HG02610 (cell line): ENCODE results near the gene MAU2.
"Not testable (repeated sequence)": the region's sequence is repeated elsewhere in the genome, so short reads cannot be mapped to it uniquely, and the experiment has no call there.

Experiments
- ATAC-seq: cut with Tn5 transposase; IDR thresholded peaks from one replicate; pipeline ENCODE4 v1.9.1; 2021; ENCODE audit warnings: mild to moderate bottlenecking, moderate library complexity; ENCODE audit not compliant: unreplicated experiment

Gene MAU2

GRCh38 chr19:19381007-19381926, 60.6 kb downstream of the MAU2 start:
- ATAC-seq: no peak

- ATAC-seq: no peak
Measured at GRCh38 chr19:19382118-19382517, 61.5 kb downstream of the MAU2 start.

GRCh38 chr19:19384486-19384885, 63.9 kb downstream of the MAU2 start:
- ATAC-seq: no peak

GRCh38 chr19:19385131-19385895, 64.7 kb downstream of the MAU2 start:
- peak; percentile 95 for ATAC-seq

GRCh38 chr19:19385896-19386869, 65.6 kb downstream of the MAU2 start:
- peak; percentile 16 for ATAC-seq

GRCh38 chr19:19387108-19387507, 66.5 kb downstream of the MAU2 start:
- no peak for ATAC-seq

DNA sequence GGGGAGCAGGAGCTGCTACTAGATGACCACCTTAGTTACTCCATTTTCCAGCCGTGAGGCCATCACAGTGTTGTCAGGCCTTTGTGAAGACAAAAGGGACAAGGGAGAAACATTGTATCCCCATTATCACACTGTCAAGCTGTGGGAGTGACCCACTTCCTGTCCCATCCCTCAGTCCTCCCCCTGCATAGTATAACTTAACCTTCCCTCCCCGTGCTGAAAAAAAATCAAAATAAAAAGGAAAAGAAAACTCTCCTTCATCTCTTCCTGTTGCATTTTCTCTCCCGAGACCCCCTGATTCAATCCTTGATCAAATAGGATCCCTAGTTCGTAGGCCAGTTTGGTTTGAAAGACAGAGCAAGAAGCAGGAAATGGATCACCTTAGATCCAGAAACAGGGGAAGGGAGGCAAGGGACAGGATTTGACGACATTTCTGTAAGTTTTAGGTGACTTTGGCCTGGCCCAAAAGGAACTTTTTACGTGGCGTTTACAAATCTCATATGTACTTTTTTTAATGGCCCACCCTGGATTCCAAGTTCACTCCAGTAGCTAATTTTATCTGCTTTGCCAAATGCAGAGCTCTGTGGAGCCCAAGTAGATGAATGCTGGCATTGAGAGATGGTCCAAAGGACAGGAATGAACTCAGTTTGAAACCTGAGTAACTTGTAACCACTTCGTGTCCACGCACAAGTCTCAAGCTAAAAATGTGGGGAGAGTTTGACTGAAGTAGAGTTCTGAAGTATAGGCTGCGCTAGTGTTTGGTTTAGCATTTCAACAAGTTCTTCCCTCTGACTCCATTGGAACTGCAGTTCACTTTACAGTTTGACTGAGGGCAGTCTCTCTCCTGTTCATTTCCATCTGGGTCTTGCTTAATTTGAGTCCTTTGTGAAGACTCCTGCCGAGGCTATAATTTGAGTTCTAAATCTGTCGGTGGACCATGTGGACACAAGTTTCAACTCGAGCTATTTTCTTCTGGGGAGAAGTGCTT, 68.2 kb downstream of the MAU2 start:
- ATAC-seq: no peak

DNA sequence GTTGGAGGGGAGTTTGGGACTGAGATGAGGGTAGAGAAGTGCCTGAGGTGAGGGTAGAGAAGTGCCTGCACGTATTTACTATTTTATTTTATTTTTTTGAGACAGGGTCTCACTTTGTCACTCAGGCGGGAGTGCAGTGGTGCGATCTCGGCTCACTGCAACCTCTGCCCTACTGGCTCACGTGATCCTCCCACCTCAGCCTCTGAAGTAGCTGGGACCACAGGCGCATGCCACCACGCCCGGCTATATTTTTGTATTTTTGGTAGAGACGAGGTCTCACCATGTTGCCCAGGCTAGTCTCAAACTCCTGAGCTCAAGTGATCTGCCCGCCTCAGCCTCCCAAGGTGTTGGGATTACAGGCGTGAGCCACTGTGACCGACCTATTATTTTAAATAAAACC, 69.1 kb downstream of the MAU2 start:
- not testable (repeated sequence) for ATAC-seq

GRCh38 chr19:19394333-19394732, 73.7 kb downstream of the MAU2 start:
- not testable (repeated sequence) for ATAC-seq

GRCh38 chr19:19399733-19400433, 79.3 kb downstream of the MAU2 start:
- no peak for ATAC-seq

DNA sequence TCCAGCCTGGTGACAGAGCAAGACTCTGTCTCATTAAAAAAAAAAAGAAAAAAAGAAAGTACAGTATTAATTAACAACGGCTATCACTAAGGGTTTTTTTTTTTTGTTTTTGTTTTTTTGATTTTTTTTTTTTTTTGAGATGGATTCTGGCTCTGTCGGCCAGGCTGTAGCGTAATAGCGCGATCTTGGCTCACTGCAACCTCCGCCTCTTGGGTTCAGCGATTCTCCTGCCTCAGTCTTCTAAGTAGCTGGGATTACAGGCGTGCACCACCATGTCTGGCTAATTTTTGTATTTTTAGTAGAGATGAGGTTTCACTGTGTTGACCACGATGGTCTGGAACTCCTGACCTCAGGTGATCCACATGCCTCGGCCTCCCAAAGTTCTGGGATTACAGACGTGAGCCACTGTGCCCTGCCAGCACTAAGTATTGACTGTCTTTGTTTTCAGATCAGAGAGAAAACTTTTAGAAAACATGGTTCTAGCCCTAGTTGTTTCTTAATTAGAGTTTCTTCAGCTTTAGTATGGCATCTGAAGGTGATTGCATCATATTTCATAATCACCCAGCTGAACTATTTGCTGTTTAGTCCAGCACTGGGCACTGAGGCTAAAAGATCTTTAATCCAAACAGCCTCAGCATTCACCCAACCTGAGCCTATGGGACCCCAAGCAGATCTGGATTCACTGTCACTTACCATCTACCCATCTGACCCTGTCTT, 82.2 kb downstream of the MAU2 start:
- no peak for ATAC-seq

DNA sequence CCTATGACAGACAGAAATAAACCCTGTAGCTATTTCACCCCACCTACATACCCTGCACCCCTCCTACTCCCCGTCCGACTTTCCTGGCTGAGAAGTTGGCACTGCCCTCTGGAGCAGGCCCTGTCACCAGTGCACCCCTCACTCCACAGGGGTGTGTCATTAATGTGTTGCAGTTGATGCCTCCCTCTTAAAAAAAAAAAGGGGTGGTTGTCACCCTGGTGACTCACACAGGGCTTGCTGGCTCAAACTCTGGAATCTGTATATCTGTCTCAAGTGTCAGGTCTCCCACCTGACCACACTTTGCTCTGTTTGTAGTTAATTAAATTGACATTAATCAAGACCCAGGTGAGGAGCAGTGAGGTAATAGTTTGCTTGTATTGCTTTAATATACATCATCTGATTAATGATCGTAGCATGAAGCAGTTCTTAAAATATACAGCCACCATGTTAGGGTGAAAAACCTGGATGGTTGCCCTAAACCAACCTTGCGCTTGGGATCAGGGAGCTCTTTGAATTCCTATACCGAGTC, 82.8 kb downstream of the MAU2 start:
- ATAC-seq: no peak

- peak; percentile 77 for ATAC-seq
Measured at GRCh38 chr19:19404879-19405860, 84.5 kb downstream of the MAU2 start, which contains the start of gene GATAD2A. TSS of gene GATAD2A (plus strand) at chr19:19405675. CDS start at chr19:19465346, 59,671 bp downstream.

- peak; percentile 16 for ATAC-seq
Measured at GRCh38 chr19:19405971-19406877, 85.6 kb downstream of the MAU2 start.

DNA sequence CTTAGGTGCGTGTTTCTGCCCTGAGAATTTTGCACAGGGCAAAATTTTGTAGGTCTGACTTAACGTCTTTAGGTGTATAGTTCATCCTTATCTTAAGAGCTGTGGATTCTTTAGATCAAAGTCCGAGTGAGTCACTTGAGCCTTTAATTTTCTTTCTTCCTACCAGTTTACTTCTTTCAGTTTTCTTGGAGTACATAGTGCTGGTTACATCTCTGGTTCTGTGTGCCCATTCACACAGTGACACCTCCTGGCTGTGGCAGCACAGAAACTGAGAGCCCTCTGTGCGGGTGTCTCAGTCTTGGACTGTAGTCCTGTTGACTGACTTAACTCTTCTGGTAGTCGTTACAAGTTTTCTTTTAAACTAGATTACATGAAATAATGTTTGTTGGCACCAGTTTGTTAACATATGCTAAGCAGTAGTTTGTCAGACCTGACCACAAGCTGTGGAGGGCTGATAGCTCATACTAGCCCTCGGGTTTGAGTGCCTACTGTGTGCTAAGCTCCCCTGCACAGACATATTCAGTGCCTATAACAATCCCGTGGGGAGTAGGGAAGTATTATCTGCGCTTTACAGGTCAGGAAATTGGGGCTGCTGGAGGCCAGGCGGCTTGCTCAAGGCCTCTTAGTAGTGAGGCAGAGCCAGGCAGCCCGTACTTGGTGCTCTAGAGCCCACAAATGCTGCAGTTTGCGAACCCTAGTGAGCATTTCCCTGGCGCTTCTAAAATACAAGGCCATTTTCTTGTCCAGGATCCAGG, 86.4 kb downstream of the MAU2 start:
- peak; percentile 26 for ATAC-seq
